ENCODE results near the gene CHD9NB. TPM values are rescaled to one million over a fixed set of nuclear protein-coding genes. Genes with fewer than 3 reads are reported as not detected.

CHD9NB gene
- total RNA-seq, 1 experiment from 2014 or later: 0.64 TPM

GRCh38 chr16:53064081-53064578 lies 11.4 kb upstream of the CHD9NB start:
- no peak for ATAC-seq
- Histone ChIP-seq H3K4me3 (ENCODE audit: low read depth in 2 of 2, low read length in 2 of 2) (no peak overlapping the region), H3K36me3 (ENCODE audit: control insufficient read depth, insufficient read depth, low read length) (no peaks in the 10 kb centered on the region), H3K4me1 (ENCODE audit: control insufficient read depth, insufficient read depth, low read length) (no peaks in the 10 kb centered on the region), H3K27me3 (ENCODE audit: control insufficient read depth, insufficient read depth, low read length) (no peaks in the 10 kb centered on the region), H3K9me3 (ENCODE audit: control insufficient read depth, insufficient read depth, low read depth, low read length) (no peaks in the 10 kb centered on the region), H3K27ac (ENCODE audit: low read length) (no peak overlapping the region)
- no peak for TF ChIP-seq SIN3A (IDR thresholded peaks at IDR 0.05; ENCODE audit: borderline replicate concordance, insufficient read depth, low read depth, low read length)
- no peak for TF ChIP-seq CTCF (IDR thresholded peaks at IDR 0.05)
- no peak for TF ChIP-seq REST (IDR thresholded peaks at IDR 0.05; ENCODE audit: insufficient read depth in 1 of 2, low read depth in 2 of 2, low read length in 1 of 2)
- no peak for TF ChIP-seq TCF7L2 (IDR thresholded peaks at IDR 0.05; ENCODE audit: low read depth, low read length)
- no peak for TF ChIP-seq POLR2AphosphoS5 (IDR thresholded peaks at IDR 0.05; ENCODE audit: low read depth, low read length)
- no peak for DNase-seq (ENCODE audit: low read depth, low spot score)
- ChIA-PET CTCF (no interaction called here), POLR2A (no interaction called here)
- intact Hi-C loops (cut with micrococcal nuclease; ENCODE audit: unreplicated experiment) (no loop called here), in situ Hi-C loops (cut with HindIII; ENCODE audit: low pct_unique_long_range_greater_than_20kb, low sequenced_read_pairs) (no loop called here)
- no TSS peak for BruUV-seq (replicated peaks)

- H3K36me3 ChIP-seq (ENCODE audit: control insufficient read depth, insufficient read depth, low read length): no peaks in the 10 kb centered on the region
- H3K27ac ChIP-seq (ENCODE audit: low read length): no peak overlapping the region
- no peaks in the 10 kb centered on the region for H3K27me3 ChIP-seq (ENCODE audit: control insufficient read depth, insufficient read depth, low read length)
- intact Hi-C loops (cut with micrococcal nuclease; ENCODE audit: unreplicated experiment) (no loop called here), in situ Hi-C loops (cut with HindIII; ENCODE audit: low pct_unique_long_range_greater_than_20kb, low sequenced_read_pairs) (no loop called here)
- POLR2A ChIA-PET: no interaction called here
- DNase-seq (ENCODE audit: low read depth, low spot score) (no peak), ATAC-seq (no peak)
- TF ChIP-seq POLR2AphosphoS5 (IDR thresholded peaks at IDR 0.05; ENCODE audit: low read depth, low read length) (no peak), SIN3A (IDR thresholded peaks at IDR 0.05; ENCODE audit: borderline replicate concordance, insufficient read depth, low read depth, low read length) (no peak), TCF7L2 (IDR thresholded peaks at IDR 0.05; ENCODE audit: low read depth, low read length) (no peak), CTCF (IDR thresholded peaks at IDR 0.05) (no peak), REST (IDR thresholded peaks at IDR 0.05; ENCODE audit: insufficient read depth in 1 of 2, low read depth in 2 of 2, low read length in 1 of 2) (no peak)
- no peaks in the 10 kb centered on the region for H3K4me1 ChIP-seq (ENCODE audit: control insufficient read depth, insufficient read depth, low read length)
- H3K9me3 ChIP-seq (ENCODE audit: control insufficient read depth, insufficient read depth, low read depth, low read length): no peaks in the 10 kb centered on the region
- CTCF ChIA-PET: no interaction called here
- no TSS peak for BruUV-seq (replicated peaks)
- H3K4me3 ChIP-seq (ENCODE audit: low read depth in 2 of 2, low read length in 2 of 2): no peak overlapping the region
These were observed 9.0 kb upstream of the CHD9NB start for GRCh38 chr16:53061701-53062159.
